Measurements from ENCODE around the gene POU2F3. TPM values are rescaled to one million over a fixed set of nuclear protein-coding genes. Genes with fewer than 3 reads are reported as not detected.

Gene POU2F3
- total and polyA plus RNA-seq, 2 of the 8 experiments (the other 6 are each of a cell fraction or from before 2014, with no cell fraction given), result 1.0 to 2.1 TPM

- no peak for TF ChIP-seq ATF2 (IDR thresholded peaks at IDR 0.05; ENCODE audit: low read length)
- no peak for TF ChIP-seq EP300 (IDR thresholded peaks at IDR 0.05; ENCODE audit: borderline replicate concordance in 1 of 2, low read depth in 2 of 2, low read length in 2 of 2)
Observed at GRCh38 chr11:120217941-120218694, 21.8 kb upstream of the POU2F3 start (continued).
